Activated CD4-positive, alpha-beta T cell treated with anti-CD3 and anti-CD28 coated beads, Interleukin-2, amount 50 U/mL, for 24 hours (primary cell): ENCODE data around the gene SORCS1.

Source experiments
- DNase-seq, 2 donors: peaks; one replicate each; pipeline ENCODE4 v3.0.0-alpha.2; 2020; ENCODE audit warnings: low read depth in 1 of 2, low spot score in 1 of 2

SORCS1 gene

DNA sequence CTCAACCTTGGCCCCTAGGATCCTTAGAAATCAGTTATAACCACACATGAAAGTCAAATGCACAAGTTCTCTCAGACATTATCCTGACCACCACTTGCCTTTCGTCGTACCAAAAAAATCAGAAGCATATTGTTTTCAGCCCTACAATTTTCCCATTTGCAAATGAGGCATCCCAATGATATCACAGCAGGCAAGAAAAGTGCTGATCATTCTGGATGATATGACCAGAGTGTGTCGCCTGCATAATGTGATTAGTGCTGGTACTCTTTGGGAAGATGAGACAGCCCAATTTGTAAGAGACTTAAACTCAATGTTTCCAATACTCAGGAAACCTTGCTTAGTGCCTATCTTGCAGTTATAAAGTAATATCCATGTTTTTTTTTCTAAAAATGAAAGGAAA is 168.0 kb downstream of the SORCS1 start:
- DNase-seq: no peak

DNA sequence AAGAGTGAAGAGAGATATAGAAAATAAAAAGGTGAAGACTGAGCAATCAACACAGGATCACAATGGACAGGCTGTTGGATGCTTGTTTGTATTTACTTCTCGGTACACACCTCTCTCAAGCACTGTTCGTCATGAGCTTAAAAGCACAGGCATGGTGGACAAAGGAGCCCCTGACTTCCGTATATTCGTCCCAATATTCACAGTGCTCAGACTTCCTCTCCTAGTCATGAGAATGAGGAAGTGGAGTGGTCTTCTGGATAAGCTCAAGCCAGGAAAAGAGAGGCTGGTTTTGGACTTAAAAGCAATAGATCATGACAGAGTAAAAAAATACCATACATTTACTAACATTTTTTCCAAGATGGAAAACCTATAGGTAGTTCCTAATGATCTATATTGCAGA is 172.5 kb downstream of the SORCS1 start:
- DNase-seq: no peak

DNA sequence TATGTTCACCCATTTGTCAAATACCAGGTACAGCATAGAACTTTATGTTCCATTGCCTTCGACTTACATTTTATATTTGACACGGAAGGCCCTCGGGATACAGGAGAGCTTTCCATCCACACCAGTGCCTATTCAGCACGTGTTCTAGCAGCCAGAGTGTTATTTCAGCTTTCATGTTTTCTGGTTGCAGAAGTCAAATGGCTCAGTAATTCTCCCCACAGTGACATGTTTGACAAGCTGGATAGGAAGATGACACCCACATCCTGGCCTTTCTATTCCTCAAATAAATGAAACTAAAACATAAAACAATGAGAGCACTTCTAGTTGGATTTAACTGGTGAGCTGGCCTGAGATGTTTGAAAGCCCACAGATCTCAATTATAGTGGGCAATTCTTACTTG is 173.4 kb downstream of the SORCS1 start:
- DNase-seq: no peak

DNA sequence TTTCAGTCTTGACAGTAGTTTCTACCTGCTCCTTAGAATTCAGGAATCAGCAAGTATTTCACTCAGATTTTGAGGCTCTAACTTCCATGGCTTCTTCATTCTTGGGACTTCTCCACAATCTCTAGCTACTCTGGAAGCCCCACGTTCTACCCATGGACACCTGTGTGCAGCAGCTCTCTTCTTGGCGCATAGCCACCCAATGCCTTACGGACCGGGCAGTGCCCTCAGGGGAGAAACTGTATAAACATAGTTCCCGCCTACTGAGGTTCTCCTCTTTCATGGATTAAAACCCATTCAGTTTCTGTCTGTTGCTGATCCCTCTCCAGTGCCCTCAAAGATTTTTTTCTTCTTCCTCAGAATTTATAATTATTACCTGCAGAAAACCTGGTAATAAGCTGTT is 177.1 kb downstream of the SORCS1 start:
- DNase-seq: no peak

DNA sequence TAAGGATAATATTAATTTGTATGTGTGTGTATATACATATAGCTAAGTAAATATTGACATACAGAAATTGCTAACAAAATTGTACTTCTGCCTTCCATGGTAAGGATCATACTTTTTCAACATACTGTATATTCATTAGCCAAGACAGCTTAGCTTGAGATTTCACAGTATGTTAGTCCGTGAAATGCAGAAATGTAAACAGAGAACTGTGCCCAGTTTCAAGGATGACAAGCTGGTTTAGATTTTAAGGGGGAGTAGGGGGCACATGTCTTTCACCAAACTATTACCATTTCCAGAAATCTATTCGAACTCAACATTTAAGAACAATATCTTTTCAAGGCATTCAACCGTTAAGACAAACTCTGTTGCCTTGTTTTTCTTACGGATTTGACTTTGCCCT is 182.2 kb downstream of the SORCS1 start:
- DNase-seq: no peak

DNA sequence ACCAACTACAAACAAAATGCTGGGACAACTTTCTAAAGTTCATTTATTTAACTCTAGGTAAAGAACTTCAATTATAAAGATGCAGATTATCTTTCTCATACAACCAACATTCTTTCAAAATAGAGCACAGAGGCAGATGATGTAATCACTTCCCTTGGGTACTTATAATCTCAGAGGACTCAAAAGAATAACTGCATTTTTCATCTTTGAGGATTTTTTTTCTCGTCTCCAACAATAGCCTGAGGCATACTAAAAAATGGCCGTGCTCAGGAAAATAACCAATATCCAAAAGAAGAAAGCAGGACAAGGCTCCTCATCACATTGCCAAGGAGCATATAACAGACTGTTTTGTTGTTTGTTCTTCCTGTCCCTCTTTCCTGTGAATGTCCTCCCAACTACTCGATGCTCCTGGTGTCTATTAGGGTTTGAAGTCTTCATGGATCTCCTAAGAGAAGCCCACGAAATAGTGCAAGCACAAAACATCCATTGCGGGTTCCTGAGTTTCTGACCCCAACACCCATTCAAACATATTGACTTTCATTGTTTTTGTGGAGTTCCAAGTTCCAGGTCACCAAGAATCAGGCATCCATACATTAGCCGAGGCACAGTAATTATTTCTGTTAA is 182.9 kb downstream of the SORCS1 start:
- no peak for DNase-seq

DNA sequence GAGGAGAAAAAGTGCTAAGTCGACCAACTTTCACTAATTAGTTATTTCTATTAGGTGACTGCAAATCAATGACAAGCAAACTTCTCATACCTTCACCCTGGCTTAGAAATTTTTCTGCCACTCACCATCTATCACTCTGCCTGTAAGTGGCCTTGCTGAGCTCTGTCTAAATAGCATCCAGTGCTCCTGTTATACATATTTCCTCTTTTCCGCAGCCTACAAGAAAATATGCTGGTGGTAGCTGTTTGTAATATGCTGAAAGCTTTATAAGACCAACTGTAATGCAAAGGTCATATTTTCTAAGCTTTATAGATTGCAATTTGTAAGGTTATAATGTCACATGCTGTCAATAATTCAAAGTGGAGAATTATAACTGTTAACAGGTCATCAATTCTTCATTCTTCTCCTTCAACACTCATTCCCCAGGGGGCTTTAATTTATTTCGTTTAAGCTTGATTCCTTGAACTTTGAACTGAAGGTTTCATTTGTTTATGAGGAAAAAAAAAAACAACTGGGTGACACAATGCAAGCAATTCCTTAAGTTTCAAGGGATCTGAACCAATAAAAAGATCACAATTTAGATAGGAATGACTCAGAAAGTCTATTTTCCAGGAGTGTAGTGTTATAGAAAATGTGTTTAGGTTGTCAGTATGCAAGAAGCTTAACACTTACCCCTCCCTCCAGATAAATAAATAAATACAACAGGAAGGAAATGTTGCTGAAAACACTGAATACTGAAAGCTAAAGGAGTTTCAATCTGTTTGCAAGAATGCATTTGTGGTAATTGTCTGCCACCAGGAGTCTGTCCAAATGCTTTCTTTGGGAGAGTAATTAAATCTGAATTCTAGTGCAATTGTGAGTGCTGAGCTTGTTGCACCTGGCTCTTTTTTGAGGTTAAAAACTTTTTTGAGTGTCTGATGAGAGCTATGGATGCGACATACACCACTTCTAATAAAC is 183.7 kb downstream of the SORCS1 start:
- no peak for DNase-seq

DNA sequence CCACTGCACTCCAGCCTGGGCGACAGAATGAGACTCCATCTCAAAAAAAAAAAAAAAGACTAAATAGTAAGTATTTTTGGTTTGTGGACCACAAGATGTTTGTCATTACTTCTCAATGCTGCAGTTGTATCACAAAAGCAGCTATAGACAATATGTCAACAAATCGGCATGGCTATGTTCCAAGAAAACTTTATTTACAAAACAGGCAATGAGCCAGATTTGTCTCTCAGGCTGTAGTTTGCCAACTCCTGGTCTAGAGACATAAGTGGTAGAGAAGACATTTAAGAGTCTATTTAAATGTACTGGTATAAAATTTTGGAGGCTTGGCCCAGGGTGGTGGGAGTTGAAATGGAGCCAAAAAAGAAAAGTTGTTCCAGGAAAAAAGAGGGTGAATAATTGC is 185.8 kb downstream of the SORCS1 start:
- DNase-seq: no peak

DNA sequence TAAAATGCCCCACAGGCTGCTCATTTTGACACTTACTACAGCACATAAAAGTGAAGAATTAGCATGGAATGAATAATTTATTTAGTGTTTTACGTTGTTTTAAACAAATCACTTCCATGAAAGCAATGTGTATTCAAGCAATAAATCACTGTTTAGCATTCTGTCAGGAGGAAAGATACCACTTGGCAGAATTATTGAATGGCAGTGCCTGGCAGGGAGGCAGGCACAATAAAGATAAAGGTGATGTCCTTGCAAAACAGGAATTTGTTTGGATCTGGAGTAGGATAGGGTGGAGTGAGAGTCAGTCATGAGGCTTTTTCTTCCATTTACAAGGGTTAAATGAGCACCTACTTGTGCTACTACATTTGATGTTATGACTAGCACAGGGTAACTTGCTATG is 190.8 kb downstream of the SORCS1 start:
- DNase-seq: no peak

DNA sequence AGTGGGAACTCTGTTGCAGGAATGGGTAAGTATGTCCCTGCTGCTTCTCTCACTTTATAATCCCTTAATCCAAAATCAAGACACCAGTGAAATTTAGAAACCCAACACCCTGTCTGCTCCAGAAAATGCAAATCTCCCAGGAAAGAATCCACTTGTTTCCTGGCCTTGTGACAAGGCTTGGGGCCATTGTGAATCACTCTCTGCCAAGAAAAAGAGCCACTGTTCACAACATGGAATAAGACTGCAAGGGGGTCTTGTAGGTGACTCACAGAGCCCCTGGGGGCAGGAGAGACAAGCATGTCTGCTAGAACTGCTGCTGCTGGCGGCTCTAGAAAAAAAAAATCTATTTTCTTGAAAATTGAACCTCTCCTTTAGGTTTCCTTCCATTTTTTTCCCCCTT is 191.2 kb downstream of the SORCS1 start:
- no peak for DNase-seq

DNA sequence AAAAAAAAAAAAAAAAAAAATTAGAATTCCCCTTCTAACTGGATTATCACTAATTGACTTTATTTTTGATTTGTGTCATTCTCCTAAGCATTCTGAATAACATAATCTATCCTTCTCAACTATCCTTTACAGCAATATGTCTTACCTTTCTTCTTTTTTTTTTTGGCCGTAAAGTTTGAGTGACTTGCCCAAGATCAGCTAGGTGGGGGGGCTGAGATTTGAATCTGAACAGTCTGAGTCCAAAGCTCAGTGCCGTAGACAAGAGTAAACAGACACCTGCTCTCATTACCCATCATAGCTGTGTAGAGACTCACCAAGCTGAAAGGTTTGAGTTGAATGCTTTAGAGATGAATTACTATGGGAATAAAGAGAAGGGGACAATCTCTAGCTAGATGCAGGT is 192.1 kb downstream of the SORCS1 start:
- no peak for DNase-seq

DNA sequence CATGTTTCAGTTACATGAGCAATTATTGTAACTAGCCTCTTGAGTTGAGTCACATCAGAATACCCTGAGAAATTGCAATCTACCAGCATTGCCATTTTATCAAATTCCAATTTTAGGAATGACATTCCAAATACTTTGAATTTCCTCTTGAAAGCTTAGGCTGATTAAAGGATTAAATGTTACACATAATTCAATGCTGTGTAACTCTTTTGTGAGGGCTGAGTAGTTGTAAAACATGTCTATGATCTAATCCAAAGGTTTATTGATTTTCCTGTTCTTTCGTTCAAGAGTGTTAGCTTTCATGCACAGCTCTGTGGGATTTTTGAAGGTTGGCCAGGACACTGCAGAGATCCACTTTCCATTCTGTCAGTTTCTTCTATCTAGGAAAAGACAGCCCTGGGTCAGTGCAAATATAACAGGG is 193.1 kb downstream of the SORCS1 start:
- DNase-seq: no peak

DNA sequence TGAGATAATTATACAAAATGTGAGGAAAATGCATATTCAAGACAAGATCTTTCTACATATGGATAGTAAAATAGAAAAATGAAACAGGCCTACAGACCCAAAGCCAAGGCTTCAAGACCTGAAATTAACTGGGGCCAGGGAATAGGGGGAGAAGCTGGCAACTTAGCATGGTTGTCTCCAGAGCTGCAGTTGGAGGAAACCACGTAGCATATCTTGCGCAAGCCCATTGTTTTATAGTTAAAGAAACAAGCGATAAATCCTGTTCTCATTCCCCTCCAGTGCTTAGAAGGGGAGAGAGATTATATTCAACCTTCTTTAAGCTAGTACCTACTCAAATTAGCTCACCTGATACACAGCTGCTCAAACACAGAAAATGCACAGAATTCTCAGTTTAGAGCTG is 197.1 kb downstream of the SORCS1 start:
- no peak for DNase-seq

DNA sequence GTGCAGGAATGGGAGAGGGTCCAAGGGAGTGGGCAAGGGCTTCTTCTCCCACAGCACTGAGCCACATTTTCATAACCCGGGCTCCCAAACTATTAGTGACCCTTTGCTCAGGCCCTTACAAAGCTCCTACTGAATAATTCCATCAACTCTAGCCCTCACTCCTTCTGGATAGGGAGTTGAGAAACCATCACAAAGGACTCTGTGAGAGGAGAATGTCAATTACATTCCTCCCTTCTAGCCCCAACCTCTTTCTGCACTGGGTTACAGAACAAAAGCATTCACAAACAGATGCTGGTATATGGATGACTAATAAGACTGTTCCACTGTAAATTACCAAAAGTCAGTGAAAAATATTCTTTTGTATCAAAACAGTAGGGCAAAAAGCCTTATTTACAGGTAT is 203.7 kb downstream of the SORCS1 start:
- no peak for DNase-seq

DNA sequence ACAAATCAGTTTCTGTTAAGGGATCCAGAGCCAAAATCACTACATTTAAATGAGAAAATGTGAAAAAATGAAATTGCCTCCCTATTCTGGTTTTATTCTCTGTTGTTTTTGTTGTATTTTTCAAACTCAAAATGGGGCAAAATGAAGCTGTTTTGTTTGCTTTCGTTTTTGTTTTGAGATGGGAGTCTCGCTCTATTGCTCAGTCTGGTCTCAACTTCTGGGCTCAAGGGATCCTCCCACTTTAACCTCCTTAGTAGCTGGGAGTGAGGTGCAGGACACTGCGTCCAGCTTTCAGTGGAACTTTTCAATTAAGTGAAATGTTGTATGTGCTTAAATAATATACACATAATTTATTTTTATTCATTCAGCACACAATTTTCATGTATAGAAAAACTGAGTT is 205.0 kb downstream of the SORCS1 start:
- no peak for DNase-seq

DNA sequence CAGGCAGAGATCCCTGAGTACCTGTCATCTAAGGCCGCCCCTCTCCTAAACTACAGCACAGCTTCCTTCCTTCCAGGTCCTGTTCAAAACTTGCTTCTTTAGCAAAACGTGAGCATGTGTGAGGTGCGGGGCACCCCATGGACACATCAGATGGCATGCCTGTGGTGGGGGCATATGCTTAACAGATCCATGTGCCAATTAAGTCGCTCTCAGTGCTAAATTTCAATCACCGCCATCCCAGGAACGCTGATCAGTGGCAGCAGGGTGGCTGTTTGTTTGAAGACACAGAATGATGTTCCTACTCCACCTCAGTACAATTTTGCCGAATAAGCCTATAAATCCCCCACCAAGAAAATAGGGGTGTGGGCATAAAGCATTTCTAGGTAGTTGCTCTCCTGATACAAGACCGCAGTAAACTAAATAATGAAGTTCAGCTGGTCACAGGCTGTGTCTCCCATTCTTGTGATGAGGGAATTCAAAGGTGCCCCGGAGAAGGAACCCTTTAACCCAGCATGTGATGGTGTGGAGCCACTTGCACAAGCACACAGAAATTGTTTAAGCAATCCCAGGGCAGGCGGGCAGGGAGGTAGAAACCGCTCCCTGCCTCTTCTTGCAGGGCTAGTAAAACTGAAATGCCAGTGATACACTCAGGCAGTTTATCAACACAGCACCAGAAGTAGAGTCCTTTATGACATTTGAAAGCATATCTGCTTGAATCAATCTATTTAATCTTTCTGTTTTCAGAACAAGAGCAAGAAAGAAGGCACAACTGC is 205.7 kb downstream of the SORCS1 start:
- DNase-seq: no peak

DNA sequence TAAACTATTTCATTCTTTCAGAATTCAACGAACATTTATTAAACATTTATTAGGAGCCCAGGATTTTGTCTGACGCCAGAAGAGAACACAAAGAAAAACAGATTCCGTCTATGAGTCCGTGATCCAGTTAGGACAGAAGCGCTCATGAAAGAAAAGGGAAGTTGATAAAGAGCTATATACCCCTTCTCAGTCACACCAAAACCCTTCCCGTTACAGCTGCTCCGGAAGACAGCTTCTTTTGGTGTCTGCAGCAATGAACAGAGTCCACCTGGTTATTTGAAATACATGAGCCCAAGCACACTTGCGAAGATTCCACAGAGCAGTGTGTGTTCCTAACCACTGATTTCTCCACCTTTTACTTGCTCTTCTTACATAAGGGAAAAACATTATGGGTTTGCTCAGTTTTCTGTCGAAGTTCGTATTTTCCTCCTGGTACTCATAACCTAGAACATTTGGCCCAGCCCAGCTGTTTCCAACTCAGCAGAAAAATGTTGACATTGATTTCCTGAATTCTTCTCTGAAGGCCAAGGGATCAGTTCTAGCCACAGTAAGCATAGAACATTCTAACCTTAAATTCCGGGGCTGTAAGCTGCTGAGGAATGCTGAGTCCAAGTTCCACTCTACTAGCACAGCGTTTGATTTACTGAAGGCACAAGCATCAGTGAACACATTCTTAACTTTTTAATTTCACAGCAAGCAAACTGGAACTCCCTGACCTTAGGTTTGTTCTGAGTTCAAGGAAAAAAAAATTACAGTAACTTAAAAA is 206.5 kb downstream of the SORCS1 start:
- no peak for DNase-seq

DNA sequence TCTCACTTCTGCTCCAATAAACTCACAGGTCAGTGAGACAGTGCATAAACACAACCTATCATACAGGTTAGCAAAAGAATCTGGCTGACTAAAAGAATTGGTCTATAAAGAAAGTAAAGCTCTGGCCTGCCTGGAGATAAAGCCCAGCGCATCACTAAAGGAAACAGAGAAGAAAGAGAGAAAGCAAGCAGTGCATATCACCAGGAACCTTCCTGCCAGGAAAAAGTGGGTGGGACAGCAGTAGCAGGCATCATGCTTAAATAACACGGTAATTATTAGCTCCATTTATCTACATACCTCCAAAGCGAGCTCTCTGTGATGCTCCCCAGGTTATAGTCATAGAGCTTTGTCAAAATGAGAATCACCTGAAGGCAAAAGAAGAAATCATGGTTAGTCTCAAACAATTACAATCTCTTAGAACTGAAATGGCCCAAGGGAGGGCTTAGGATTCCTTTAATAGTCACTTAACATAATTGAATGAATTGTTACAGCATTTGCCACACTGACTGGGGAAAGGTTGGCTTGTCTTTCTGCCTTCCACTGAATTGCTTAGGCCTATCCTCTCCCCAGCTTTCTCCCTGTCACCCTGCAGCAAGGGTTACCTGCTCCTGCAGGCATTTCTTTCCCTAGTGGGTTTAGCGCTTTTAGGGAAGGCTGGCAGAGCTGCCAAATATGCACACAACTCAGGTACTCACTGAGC is 208.1 kb downstream of the SORCS1 start:
- DNase-seq: no peak

DNA sequence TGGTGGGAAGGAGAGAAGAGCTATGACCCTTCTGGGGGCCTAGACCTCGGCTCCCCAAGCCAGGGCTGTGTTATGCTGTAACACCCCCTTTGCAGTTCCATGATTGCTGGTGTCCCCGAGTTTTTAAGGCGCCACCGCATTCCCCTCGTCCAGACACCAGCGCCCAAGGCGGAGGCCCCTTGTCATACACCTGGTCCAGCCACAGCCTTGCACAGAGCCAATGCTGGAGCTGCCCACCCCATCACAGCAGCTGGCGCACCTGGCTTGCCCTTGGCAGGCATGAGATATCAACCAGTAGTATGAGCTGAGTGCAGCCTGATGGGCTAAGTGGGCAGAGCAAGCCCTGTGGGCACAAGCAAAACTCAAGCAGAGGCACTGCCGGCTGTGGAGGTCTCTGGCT is 209.4 kb downstream of the SORCS1 start:
- DNase-seq: no peak

DNA sequence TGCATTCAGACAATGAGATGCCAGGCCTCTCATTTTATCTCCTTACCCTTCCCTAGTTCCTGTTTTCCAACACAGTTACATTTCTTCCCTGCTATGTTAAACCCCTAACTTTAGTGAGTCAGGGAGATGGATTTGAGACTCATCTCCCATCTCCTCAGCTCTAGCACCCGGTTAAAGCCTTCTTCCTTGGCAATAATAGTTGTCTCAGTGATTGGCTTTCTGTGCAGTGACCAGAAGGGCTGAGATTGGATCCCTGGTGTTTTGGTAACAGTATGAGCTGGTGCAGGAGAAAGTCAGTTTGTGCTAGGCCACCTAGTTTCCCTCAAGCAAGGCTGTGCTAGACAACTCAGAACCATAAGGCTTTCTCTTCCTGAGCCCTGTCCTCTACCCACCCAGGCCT is 212.5 kb downstream of the SORCS1 start:
- DNase-seq: no peak
